ENCODE measurements around the gene WDR5.

WDR5 gene

GRCh38 chr9:134204991-134205578 is 69.2 kb downstream of the WDR5 start:
- TF ChIP-seq SIN3A (IDR thresholded peaks at IDR 0.05; ENCODE audit: borderline replicate concordance, insufficient read depth, low read length), result no peak
- TF ChIP-seq POLR2AphosphoS5 (IDR thresholded peaks at IDR 0.05; ENCODE audit: low read depth, low read length), result no peak
- TF ChIP-seq, protein P1, sequence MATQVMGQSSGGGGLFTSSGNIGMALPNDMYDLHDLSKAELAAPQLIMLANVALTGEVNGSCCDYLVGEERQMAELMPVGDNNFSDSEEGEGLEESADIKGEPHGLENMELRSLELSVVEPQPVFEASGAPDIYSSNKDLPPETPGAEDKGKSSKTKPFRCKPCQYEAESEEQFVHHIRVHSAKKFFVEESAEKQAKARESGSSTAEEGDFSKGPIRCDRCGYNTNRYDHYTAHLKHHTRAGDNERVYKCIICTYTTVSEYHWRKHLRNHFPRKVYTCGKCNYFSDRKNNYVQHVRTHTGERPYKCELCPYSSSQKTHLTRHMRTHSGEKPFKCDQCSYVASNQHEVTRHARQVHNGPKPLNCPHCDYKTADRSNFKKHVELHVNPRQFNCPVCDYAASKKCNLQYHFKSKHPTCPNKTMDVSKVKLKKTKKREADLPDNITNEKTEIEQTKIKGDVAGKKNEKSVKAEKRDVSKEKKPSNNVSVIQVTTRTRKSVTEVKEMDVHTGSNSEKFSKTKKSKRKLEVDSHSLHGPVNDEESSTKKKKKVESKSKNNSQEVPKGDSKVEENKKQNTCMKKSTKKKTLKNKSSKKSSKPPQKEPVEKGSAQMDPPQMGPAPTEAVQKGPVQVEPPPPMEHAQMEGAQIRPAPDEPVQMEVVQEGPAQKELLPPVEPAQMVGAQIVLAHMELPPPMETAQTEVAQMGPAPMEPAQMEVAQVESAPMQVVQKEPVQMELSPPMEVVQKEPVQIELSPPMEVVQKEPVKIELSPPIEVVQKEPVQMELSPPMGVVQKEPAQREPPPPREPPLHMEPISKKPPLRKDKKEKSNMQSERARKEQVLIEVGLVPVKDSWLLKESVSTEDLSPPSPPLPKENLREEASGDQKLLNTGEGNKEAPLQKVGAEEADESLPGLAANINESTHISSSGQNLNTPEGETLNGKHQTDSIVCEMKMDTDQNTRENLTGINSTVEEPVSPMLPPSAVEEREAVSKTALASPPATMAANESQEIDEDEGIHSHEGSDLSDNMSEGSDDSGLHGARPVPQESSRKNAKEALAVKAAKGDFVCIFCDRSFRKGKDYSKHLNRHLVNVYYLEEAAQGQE (IDR thresholded peaks at IDR 0.05; ENCODE audit: insufficient read depth in 1 of 2, low read depth in 2 of 2, low read length in 2 of 2), result no peak
- TF ChIP-seq TAF1 (IDR thresholded peaks at IDR 0.05; ENCODE audit: borderline replicate concordance, insufficient read depth, low read length), result no peak
- TF ChIP-seq FOXP2 (optimal IDR thresholded peaks at IDR 0.05; ENCODE audit: borderline replicate concordance, extremely low read depth, extremely low read length, insufficient read depth), result no peak

DNA sequence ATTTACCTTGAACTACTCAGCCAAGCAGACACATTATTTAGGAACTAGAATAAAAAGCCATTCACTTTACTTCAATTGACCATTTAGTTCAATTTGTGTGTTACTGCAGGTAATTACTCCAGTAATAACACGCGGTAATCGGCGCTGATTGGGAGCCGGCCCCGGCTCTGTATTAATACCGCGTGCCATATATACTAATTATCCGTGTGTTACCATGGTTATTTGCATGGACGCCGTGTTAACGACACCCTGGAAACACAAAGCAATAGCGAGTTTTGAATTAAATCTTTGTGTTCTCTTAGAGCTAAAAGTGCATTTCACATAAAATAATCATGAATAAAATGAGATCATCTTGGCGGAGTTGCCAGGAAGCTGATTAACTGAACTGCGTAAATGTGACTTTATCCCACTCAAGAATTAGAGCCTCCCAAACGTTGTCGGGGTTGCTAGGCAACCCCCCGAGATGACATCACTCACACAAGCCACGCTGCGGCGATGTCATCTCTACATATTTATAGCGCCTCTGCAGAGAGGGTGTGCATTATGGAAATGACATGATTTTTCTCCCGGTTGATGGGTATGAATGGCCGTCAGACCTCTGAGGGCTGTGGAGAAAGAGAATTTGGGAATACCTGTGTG is 69.9 kb downstream of the WDR5 start:
- TF ChIP-seq TAF1 (IDR thresholded peaks at IDR 0.05; ENCODE audit: borderline replicate concordance, insufficient read depth, low read length), result no peak
- no peak for TF ChIP-seq FOXP2 (optimal IDR thresholded peaks at IDR 0.05; ENCODE audit: borderline replicate concordance, extremely low read depth, extremely low read length, insufficient read depth)
- TF ChIP-seq SIN3A (IDR thresholded peaks at IDR 0.05; ENCODE audit: borderline replicate concordance, insufficient read depth, low read length), result no peak
- TF ChIP-seq, protein P1 (IDR thresholded peaks at IDR 0.05; ENCODE audit: insufficient read depth in 1 of 2, low read depth in 2 of 2, low read length in 2 of 2), result no peak
- TF ChIP-seq POLR2AphosphoS5 (IDR thresholded peaks at IDR 0.05; ENCODE audit: low read depth, low read length), result no peak

- TF ChIP-seq FOXP2 (optimal IDR thresholded peaks at IDR 0.05; ENCODE audit: borderline replicate concordance, extremely low read depth, extremely low read length, insufficient read depth) (no peak), TAF1 (IDR thresholded peaks at IDR 0.05; ENCODE audit: borderline replicate concordance, insufficient read depth, low read length) (no peak), SIN3A (IDR thresholded peaks at IDR 0.05; ENCODE audit: borderline replicate concordance, insufficient read depth, low read length) (no peak), POLR2AphosphoS5 (IDR thresholded peaks at IDR 0.05; ENCODE audit: low read depth, low read length) (no peak)
- TF ChIP-seq, protein P1 (IDR thresholded peaks at IDR 0.05; ENCODE audit: insufficient read depth in 1 of 2, low read depth in 2 of 2, low read length in 2 of 2), result no peak
Measured at GRCh38 chr9:134206311-134207300, 70.7 kb downstream of the WDR5 start.

GRCh38 chr9:134208310-134208841 is 72.5 kb downstream of the WDR5 start:
- TF ChIP-seq POLR2AphosphoS5 (IDR thresholded peaks at IDR 0.05; ENCODE audit: low read depth, low read length) (no peak), TAF1 (IDR thresholded peaks at IDR 0.05; ENCODE audit: borderline replicate concordance, insufficient read depth, low read length) (no peak), FOXP2 (optimal IDR thresholded peaks at IDR 0.05; ENCODE audit: borderline replicate concordance, extremely low read depth, extremely low read length, insufficient read depth) (no peak), SIN3A (IDR thresholded peaks at IDR 0.05; ENCODE audit: borderline replicate concordance, insufficient read depth, low read length) (no peak)
- TF ChIP-seq, protein P1 (IDR thresholded peaks at IDR 0.05; ENCODE audit: insufficient read depth in 1 of 2, low read depth in 2 of 2, low read length in 2 of 2), result no peak

Data from PFSK-1 (cell line).